Body of pancreas (tissue), 4 donors: ENCODE measurements around the gene GATA5. TPM values are rescaled to one million over a fixed set of nuclear protein-coding genes. Genes with fewer than 3 reads are reported as not detected.

Source experiments
- ATAC-seq: fragments of 150-250 bp; one replicate; pipeline ENCODE4 v1.9.1; 2016
- DNase-seq, 4 donors: peaks; one replicate each; pipeline ENCODE4 v3.0.0-alpha.2; 2019
- H3K27ac ChIP-seq, 4 donors: fragments of 200-600 bp; sonication (generic); 1 replicate in 3 of 4; 2 replicates in 1 of 4; pipeline versions ENCODE4 v1.5.1 to v1.6.1; 2016 to 2019; ENCODE audit warnings: mild to moderate bottlenecking in 1 of 4, mixed read lengths in 1 of 4, moderate library complexity in 1 of 4
- H3K27me3 ChIP-seq, 2 donors: fragments of 200-600 bp; sonication (generic); one replicate each; pipeline ENCODE4 v1.6.0; 2016; ENCODE audit warnings: mild to moderate bottlenecking in 1 of 2
- H3K36me3 ChIP-seq, 2 donors: fragments of 200-600 bp; sonication (generic); replicated peaks in 1 of 2; 2 replicates each; pipeline ENCODE4 v1.5.1; 2016; ENCODE audit warnings: low read depth in 2 of 2; ENCODE audit not compliant: insufficient read depth in 1 of 2
- H3K4me1 ChIP-seq: fragments of 200-600 bp; sonication (generic); one replicate; pipeline ENCODE4 v1.6.0; 2016
- H3K4me3 ChIP-seq, 2 donors: fragments of 200-600 bp; sonication (generic); 1 replicate in 1 of 2; 2 replicates in 1 of 2; pipeline ENCODE4 v1.5.1; 2016 to 2019
- H3K9me3 ChIP-seq, 3 donors: fragments of 200-600 bp; sonication (generic); 1 replicate in 2 of 3; 2 replicates in 1 of 3; pipeline ENCODE4 v1.5.1; 2016
- POLR2A ChIP-seq, 3 donors: fragments of 450-650 bp; IDR thresholded peaks; one replicate each; pipeline ENCODE4 v1.6.1; 2016; ENCODE audit warnings: antibody characterized with exemption in 3 of 3, mild to moderate bottlenecking in 2 of 3
- WGBS, 2 donors: methylation state at CpG; one replicate each; pipeline ENCODE4 v1.1.5; 2017; 5-methylcytosine and 5-hydroxymethylcytosine counted together
- intact Hi-C: fragments of 100-400 bp; cut with DNase I; formaldehyde crosslinking; loops from one replicate; pipeline ENCODE4 v1.15.1; 2023
- total RNA-seq, 2 donors: library from RNA; depleted of rRNA; stranded (reverse); fragments of >200 nt; gene quantifications; one replicate each; pipeline ENCODE4 v1.1.0, GENCODE V29; 2016
- TF ChIP-seq, protein P1 (sequence below), 7 experiments: fragments of 450-650 bp in 4 of 7; fragments of 200-600 bp in 3 of 7; sonication (generic) in 3 of 7; IDR thresholded peaks; one replicate each; pipeline ENCODE4 v1.5.1; 2016 to 2019; ENCODE audit warnings: antibody characterized with exemption in 7 of 7

The GATA5 gene
- total RNA-seq, 2 donors from 2014 or later = not detected

GRCh38 chr20:62474604-62475026 lies 1.2 kb downstream of the GATA5 start:
- H3K4me3 ChIP-seq = no peak overlapping the region
- no peak overlapping the region for H3K27ac ChIP-seq
- TF ChIP-seq POLR2A (IDR thresholded peaks at IDR 0.05) = no peak
- TF ChIP-seq, protein P1, sequence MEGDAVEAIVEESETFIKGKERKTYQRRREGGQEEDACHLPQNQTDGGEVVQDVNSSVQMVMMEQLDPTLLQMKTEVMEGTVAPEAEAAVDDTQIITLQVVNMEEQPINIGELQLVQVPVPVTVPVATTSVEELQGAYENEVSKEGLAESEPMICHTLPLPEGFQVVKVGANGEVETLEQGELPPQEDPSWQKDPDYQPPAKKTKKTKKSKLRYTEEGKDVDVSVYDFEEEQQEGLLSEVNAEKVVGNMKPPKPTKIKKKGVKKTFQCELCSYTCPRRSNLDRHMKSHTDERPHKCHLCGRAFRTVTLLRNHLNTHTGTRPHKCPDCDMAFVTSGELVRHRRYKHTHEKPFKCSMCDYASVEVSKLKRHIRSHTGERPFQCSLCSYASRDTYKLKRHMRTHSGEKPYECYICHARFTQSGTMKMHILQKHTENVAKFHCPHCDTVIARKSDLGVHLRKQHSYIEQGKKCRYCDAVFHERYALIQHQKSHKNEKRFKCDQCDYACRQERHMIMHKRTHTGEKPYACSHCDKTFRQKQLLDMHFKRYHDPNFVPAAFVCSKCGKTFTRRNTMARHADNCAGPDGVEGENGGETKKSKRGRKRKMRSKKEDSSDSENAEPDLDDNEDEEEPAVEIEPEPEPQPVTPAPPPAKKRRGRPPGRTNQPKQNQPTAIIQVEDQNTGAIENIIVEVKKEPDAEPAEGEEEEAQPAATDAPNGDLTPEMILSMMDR (IDR thresholded peaks at IDR 0.05) = no peak
- H3K4me1 ChIP-seq = peaks cover 18% of the 10 kb centered on the region
- 11 to 12% methylated on average over 15 to 25 of the region's 25 CpGs for WGBS, 2 donors
- ATAC-seq = no peak
- H3K36me3 ChIP-seq = no peaks in the 10 kb centered on the region
- DNase-seq = no peak
- H3K9me3 ChIP-seq = no peaks in the 10 kb centered on the region
- intact Hi-C loops = no loop called here
- peaks cover 0 to 16% of the 10 kb centered on the region in 2 donors for H3K27me3 ChIP-seq

GRCh38 chr20:62473717-62474603 lies 1.8 kb downstream of the GATA5 start:
- peaks cover 18% of the 10 kb centered on the region for H3K4me1 ChIP-seq
- no peaks in the 10 kb centered on the region for H3K9me3 ChIP-seq
- intact Hi-C loops = no loop called here
- 28 to 39% methylated on average over 16 to 48 of the region's 52 CpGs for WGBS, 2 donors
- ATAC-seq = no peak
- H3K27ac ChIP-seq = no peak overlapping the region
- TF ChIP-seq, protein P1 (IDR thresholded peaks at IDR 0.05) = no peak
- TF ChIP-seq POLR2A (IDR thresholded peaks at IDR 0.05) = no peak
- DNase-seq = no peak
- H3K27me3 ChIP-seq = peaks cover 0 to 16% of the 10 kb centered on the region in 2 donors
- no peaks in the 10 kb centered on the region for H3K36me3 ChIP-seq
- H3K4me3 ChIP-seq = no peak overlapping the region

DNA sequence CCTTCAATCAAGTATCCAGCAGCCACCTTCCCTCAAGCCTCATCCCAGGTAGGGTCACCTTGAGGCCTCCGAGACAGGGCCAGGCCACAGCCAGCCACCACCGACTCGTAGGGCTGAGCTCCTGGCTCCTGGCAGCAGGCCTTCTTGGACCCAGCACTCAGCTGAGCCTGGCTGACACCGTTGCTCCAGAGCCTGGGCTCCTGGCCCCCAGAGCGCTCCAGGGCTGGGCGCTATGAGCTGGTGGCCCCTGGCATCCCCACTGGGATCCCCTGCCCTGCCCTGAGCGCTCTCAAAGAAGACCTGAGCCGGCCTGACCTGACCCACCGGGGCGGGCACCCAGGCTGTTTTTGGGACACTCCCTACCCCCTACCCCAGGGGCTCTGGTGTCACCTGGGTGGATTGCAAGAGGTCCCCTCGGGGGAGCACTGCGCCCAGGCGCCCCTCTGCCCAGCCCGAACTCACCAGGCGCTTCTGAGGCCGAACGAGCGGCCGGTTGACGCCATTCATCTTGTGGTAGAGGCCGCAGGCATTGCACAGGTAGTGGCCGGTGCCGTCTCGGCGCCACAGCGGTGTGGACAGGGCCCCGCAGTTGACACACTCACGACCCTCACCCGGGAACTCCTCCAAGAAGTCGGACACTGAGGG lies 2.7 kb downstream of the GATA5 start:
- ATAC-seq = no peak
- intact Hi-C loops = no loop called here
- H3K27ac ChIP-seq = no peak overlapping the region
- TF ChIP-seq, protein P1 (IDR thresholded peaks at IDR 0.05) = no peak
- 76 to 86% methylated on average over 18 to 30 of the region's 30 CpGs for WGBS, 2 donors
- H3K4me1 ChIP-seq = peaks cover 18% of the 10 kb centered on the region
- DNase-seq = no peak
- H3K27me3 ChIP-seq = peaks cover 0 to 16% of the 10 kb centered on the region in 2 donors
- H3K9me3 ChIP-seq = no peaks in the 10 kb centered on the region
- no peak overlapping the region for H3K4me3 ChIP-seq
- H3K36me3 ChIP-seq = no peaks in the 10 kb centered on the region

DNA sequence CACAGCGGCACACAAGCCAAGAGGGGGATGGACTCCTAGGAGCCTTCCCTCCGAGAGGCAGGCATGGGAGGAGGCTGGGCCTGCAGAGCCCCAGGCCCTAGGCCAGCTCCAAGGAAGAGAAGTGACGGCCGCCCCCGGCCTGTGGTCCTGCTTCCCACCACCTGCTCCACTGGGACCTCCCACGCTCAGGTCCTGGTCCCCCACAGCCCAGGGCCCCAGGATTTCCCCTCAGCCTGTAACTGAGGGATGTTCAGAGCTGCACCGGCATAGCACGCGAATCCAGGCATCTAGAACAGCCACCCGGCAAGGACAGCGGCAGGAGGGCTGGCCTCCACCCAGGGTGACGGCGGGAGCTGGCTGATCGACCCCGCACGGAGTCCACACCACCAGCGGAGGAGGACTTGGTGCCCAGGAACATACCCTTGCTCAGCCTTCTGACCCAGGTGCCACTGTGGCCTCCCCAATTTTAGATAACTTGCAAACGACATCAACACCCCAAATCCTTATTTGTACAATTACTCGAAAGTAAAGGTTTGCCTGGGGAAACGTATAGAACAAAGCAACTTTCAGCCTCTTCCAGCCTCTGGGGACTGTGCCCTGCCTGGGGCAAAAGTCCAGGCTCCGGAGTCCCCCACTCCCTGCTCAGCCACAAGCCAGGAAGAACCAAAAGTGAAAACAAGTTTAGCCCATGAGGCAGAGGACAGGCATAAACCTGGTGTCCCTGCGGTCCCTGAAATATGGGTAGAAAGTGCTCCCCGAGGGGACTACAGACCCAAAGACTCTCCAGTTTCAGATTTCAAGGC lies 3.5 kb downstream of the GATA5 start:
- Histone ChIP-seq H3K9me3 (no peaks in the 10 kb centered on the region), H3K27me3 (peaks cover 0 to 16% of the 10 kb centered on the region in 2 donors), H3K4me1 (peaks cover 18% of the 10 kb centered on the region), H3K36me3 (no peaks in the 10 kb centered on the region), H3K27ac (no peak overlapping the region), H3K4me3 (no peak overlapping the region)
- intact Hi-C loops = no loop called here
- WGBS, 2 donors = 77 to 84% methylated on average over 14 to 20 of the region's 23 CpGs
- TF ChIP-seq, protein P1 (IDR thresholded peaks at IDR 0.05) = no peak
- TF ChIP-seq POLR2A (IDR thresholded peaks at IDR 0.05) = no peak
- ATAC-seq (no peak), DNase-seq (no peak)
